WTC11 (cell line): ENCODE measurements around the gene URAD.

Experiments
- ATF3 ChIP-seq: sonication (generic); formaldehyde crosslinking; conservative IDR thresholded peaks from 2 replicates; pipeline ENCODE4 v1.8.1; 2022; ENCODE audit warnings: mild to moderate bottlenecking, missing genetic modification reagents
- CREB1 ChIP-seq: sonication (generic); formaldehyde crosslinking; IDR thresholded peaks from 2 replicates; pipeline ENCODE4 v1.8.0; 2023; ENCODE audit warnings: mild to moderate bottlenecking, missing genetic modification reagents
- CREM ChIP-seq: sonication (generic); formaldehyde crosslinking; IDR thresholded peaks from 2 replicates; pipeline ENCODE4 v1.8.1; 2022; ENCODE audit warnings: mild to moderate bottlenecking, missing genetic modification reagents, moderate library complexity
- CTCF ChIP-seq: fragments of 200-600 bp; IDR thresholded peaks from 2 replicates; pipeline ENCODE4 v1.8.0; 2022; ENCODE audit warnings: antibody characterized with exemption
- EMX1 ChIP-seq: fragments of 250-450 bp; sonication (Bioruptor Pico); IDR thresholded peaks from 2 replicates; pipeline ENCODE4 v1.8.0; 2021; ENCODE audit warnings: mild to moderate bottlenecking
- ESRRA ChIP-seq: sonication (generic); formaldehyde crosslinking; IDR thresholded peaks from 2 replicates; pipeline ENCODE4 v1.8.1; 2022; ENCODE audit warnings: mild to moderate bottlenecking, missing genetic modification reagents, borderline replicate concordance
- FOXP4 ChIP-seq: sonication (generic); formaldehyde crosslinking; IDR thresholded peaks from 2 replicates; pipeline ENCODE4 v1.8.0; 2022; ENCODE audit warnings: mild to moderate bottlenecking, missing genetic modification reagents
- KAT7 ChIP-seq: sonication (generic); formaldehyde crosslinking; IDR thresholded peaks from 2 replicates; pipeline ENCODE4 v1.8.1; 2023; ENCODE audit warnings: missing genetic modification reagents, mild to moderate bottlenecking, borderline replicate concordance
- MAX ChIP-seq: sonication (generic); formaldehyde crosslinking; IDR thresholded peaks from 2 replicates; pipeline ENCODE4 v1.8.0; 2022; ENCODE audit warnings: mild to moderate bottlenecking, missing genetic modification reagents
- MLX ChIP-seq: sonication (generic); formaldehyde crosslinking; IDR thresholded peaks from 2 replicates; pipeline ENCODE4 v1.8.1; 2023; ENCODE audit warnings: mild to moderate bottlenecking, missing genetic modification reagents, moderate library complexity
- RELA ChIP-seq: sonication (generic); formaldehyde crosslinking; IDR thresholded peaks from 2 replicates; pipeline ENCODE4 v1.8.1; 2022; ENCODE audit warnings: missing genetic modification reagents, mild to moderate bottlenecking, borderline replicate concordance
- SP1 ChIP-seq: sonication (generic); formaldehyde crosslinking; conservative IDR thresholded peaks from 2 replicates; pipeline ENCODE4 v1.8.1; 2022; ENCODE audit warnings: missing genetic modification reagents

GRCh38 chr13:28031896-28032288, 43.4 kb upstream of the URAD start:
- TF ChIP-seq CREM (CRISPR knock-in tag) (no peak), MAX (CRISPR knock-in tag) (no peak), CTCF (no peak), ATF3 (CRISPR knock-in tag) (no peak), FOXP4 (CRISPR knock-in tag) (no peak), SP1 (CRISPR knock-in tag) (no peak), ESRRA (CRISPR knock-in tag) (no peak), CREB1 (CRISPR knock-in tag) (no peak), KAT7 (no peak), RELA (no peak), EMX1 (CRISPR knock-in tag) (no peak), MLX (CRISPR knock-in tag) (no peak)
